GM21367 (cell line): ENCODE results near the gene SLC6A11.

Experiments
- ATAC-seq: cut with Tn5 transposase; IDR thresholded peaks from one replicate; pipeline ENCODE4 v1.9.1; 2021; ENCODE audit not compliant: unreplicated experiment

Gene SLC6A11

DNA sequence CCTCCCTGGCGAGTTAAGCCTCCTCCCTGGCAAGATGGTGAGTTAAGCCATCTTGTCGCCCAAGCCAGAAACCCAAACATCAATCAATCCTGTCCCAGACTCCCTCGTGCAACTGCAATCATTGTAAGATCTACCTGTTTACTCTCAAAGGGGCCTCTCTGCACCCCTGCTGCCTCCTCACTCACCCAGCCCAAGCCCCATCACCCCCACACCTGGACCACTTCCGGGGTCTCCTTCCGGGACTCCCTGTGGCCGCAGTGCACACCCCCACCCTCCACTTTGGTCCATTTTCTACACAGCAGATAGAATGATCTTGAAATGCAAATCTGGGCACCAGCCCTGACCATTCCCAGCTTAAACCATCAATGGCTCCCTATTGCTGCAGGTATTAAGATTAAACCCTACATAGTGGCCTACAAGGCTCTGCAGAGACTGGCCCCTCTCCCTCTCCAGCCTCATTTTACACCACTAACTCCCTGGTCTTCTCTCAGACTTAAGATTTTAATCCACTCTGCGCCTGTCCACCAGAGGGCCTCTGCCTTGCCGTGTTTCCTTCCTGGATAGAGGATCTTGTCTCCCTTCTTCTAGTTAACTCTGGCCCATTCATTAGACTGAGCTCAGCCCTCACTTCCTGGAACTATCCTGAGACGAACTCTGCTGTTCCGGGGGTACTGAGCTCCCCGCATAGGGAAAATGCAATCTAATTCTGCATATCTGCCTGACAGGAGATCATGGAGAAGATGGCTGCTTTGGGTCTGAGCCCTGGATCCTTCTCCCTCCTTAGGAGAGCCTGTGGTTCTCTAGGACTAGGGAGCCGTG lies 134.7 kb downstream of the SLC6A11 start:
- no peak for ATAC-seq

DNA sequence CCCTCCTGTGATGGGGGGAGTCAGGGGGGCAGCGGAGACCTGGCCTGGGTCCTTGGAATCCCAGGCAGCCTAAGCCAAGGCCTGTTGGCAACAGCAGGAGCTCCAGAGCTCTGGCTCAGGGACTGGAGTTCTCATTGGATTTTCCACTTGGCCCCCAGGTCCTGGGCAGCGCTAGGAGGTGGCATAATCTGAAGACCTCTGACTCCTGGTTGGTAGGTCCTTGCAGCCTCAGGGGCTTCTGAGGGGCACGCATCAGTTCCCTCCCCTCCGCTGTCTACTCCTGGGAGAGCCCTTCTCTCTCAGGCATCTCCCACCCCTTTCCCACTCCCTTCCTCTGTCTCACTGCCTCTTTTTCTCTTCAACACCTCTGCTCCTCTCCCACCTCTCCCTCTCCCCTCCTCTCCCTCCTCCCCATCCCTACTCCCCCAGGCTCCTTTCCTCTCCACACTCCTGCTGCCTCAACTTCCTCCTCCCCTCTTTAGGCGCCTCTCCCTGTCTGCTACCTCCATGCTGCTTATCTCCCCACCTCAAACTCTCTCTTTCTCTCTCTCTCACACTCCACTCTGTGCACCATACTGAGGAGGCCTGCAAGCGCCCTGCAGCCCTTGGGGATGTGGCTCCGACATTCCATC lies 135.4 kb downstream of the SLC6A11 start:
- no peak for ATAC-seq

DNA sequence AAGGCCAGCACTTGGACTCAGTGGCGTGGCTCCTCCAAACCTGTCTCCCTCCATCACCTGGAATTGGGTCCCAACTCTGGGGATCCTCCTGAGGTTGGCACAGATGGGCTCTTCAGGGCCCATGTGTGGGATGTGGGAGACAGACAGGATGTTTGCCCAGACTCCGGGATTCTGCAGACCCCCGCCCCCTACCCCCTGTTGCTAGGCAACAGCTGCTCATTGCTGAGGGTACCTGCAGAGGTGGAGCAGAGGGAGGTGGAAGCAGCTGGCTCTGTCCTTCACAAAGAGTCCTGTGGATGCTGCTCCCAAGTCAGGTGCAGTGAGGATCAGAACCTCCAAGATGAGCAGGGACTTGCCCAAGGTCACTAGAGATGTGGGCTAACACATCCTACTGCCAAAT lies 136.5 kb downstream of the SLC6A11 start:
- no peak for ATAC-seq

DNA sequence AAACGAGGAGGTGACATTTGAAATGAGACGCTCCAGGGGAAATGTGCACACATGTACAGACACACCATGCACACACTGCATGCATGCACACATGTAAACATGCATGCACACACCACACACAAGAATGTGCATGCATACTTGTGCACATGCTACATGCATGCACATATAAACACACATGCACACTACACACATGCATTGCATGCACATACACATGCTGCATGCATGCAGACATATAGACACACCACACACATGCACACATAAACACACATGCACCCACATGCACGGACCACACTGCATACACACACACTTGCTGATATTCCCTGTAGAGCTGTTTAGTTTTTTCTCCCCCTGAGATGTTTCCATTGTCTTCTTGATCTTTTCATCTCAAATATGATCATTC lies 138.7 kb downstream of the SLC6A11 start:
- no peak for ATAC-seq

DNA sequence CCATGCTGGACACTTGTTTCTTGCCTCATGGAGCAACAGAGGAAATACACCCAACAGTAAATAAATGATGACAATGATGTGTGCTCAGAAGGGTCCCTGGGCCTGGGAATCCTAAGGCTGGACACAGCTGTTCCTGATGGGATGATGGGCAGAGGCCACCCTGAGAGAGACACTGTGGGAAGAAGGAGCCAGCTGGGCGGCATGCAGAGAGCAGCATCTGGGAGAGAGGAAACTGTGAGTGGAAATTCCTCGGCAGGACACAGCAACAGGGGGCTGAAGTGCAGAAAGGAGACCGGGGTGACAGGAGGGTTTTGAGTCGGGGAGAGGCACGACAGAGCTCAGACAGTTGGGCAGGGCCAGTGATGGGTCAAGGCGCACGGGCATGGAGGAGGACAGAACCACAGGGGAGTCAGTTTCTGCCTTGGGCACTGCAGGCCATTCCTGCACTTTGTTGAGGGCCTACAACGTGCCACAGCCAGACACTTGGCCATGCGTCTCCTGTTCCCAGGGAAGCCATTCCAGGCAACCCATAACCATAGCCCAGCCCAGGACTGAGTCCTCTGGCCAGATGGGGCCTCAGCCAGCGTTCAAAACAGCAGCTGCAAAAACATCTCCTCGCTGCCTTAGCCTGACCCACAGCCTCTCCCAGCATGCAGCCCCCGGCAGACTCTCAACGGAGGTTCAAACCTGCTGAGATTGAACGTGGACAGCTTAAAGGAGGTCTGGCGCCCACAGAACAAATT lies 139.9 kb downstream of the SLC6A11 start:
- ATAC-seq, result no peak

DNA sequence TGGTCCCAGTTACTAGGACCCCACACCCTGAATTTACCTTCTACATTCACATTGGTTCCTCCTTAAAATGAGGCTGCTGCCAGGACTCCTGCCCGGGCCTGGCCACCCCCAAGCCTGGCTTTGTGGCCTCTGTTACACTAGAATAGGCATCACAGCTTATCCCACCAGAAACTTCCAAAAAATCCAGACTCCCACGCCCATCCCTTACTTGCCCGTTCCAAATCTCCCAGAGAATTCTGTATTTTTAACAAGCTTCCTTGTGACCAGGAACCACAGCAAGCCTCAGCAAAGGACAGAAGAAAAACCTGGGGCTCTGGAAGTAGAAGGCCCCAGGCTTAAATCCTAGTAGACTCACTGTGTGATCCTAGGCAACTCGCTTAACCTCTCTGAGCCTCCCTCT lies 140.5 kb downstream of the SLC6A11 start:
- no peak for ATAC-seq

DNA sequence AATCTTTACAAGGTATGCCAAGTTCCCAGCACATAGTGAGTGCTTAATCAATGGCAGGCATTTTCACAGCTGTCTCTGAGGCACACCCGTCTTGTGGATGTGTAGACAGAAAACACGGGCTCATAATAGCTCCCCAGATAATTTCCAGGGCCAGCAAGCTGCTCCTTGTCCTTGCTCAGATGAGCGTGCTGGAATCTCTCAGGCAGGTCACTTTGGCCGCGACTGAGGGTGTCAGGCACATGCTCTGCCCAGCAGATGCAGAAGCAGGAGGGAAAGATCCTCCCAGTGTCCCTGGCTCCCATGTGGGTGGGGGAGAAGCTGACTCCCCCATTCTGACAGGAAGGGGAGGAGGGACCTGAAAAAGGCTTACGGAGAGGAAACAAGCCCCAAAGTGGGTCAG lies 141.0 kb downstream of the SLC6A11 start:
- no peak for ATAC-seq

DNA sequence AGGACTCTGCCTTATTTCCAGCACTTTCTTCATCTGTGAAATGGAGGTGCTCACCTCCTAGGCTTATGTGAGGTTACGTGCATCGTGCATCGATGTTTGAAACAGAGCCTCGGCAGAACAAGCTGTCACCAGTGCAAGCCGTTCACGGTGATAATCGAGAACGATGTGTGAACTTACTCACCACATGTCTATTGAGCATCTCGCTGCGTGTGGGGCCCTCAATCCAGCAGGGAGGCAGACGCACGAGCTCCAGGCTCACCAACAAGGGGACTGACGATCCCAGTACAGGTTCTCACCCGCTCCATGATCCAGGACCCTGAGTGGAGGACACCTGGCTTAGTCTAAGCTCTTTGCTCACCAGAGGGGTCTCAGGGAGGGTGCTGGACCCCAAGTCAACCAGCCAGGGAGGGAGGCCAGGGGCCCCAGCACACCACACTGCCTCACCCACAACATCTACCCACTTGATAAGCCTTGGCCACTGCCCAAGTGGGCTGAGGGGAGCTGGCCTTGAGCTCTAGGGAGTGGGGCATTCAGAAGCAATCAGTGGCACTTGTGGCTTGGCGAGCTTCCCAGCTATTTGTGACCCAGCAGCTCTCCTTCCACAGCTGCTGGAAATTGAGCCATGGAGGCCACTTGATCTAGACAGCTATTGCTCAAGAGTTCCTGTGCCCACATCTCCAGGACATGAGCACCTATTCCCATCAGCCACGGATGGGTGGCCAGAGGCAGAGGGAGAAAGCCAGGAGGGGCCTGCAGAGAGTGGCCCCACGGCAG lies 142.1 kb downstream of the SLC6A11 start:
- ATAC-seq, result no peak

DNA sequence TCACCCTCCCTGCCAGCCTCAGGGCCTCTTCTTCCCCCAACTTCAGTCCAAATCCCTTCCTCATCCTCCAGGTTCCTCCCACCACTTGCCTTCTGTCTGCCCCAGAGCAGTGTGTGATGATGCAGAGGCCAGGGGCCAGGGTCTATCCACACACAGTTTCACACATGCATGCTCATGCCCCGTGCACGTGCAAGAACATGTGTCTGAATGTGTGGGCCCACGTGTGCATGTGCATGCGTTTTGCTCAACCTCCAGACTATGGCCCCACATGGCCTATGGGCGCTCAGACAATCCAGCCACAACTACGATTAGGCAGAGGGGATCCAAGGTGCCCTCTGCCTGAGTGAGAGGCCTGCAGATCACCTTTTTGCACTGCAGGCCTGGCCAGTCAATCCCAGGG lies 144.2 kb downstream of the SLC6A11 start:
- no peak for ATAC-seq

DNA sequence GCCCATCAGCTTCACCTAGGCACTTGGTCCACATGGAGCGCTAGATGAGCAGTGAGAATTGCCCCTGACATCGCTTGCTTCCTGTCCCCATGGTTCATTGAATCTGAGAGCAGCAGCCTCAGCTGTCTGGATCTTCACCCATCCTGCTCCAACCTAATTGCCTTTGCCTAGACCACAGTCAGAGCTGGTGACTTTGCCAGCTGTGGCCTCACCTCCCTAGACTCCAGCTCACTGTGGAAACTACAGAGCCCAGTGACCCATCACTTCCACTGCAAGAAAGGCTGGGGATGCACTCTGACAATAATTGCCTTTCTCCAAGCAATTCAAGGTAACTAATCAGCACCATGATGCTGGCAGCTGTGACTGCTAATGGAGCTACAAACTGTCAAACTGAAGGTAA lies 145.9 kb downstream of the SLC6A11 start:
- ATAC-seq, result no peak

DNA sequence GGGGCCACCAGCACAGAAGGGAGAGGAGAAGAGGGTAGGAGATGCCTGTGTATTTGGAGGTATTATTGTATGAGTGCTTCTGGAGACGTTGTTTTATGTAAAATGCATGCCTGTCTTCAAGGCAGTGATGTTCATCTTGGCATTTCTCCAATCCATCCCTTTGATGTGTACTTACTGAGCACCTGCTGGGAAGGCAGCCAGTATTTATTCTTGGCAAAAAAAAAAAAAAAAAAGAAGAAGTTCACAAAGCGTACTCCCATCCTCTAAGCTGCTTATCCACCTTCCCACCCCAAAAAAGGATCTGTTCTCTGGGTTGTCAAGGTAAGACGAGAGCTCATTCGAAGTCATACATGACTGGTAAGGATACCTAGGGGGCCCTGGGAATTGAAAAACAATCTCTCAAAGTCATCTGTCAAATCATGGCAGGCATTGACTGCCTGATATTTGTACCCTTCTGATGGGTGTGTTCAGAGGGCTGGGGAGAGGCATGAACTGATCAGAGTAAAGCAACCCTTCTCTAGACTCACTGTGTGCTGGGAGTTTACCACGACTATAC lies 146.5 kb downstream of the SLC6A11 start:
- ATAC-seq, result no peak

DNA sequence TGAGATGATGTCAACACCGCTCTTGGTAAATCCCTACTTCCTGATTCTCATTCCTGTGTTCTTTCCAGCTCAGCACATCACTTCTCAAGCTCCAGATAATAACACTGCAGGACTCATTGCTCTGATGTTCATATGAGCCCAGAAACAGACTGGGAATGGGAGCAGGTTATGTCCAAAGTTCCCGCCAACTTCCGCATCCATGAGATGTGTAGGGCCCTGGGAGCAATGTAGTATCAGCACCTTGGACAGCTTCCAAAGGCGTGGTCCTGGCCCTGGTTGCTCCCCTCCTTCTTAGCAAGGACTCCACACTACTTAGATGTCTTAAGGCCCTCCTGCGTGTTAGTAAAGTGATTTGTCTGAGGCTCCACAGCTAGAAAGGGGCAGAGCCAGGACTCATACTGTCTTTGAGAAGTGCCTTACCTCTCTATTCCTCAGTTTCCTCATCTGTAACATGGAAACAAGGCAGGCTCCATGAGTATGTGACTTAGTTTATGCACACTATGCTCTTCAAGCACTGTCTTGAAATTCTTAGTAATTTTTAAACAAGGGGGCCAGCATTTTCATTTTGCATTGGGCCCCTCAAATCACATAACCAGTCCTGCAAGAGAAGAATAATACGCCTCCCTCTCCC lies 148.6 kb downstream of the SLC6A11 start:
- ATAC-seq, result no peak

DNA sequence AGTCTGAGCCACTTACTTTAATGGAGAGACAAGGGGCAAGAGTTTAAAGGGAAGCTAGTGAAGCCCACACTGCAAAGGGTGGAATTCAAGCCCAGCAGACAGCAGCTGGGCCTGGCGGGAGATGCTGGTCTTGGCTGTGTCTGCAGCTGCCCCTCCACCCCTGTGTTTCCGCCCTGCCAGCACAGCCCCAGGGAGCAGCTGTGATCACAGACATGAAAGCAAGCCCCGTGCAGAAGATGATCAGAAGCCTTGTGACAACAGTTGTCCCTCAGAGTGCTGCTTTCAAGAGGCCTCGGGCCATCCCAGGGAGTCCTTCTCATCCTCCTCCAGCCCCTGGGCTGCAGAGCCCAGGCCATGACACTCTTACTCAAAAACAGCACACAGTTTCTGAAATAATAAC lies 152.4 kb downstream of the SLC6A11 start:
- ATAC-seq, result no peak

DNA sequence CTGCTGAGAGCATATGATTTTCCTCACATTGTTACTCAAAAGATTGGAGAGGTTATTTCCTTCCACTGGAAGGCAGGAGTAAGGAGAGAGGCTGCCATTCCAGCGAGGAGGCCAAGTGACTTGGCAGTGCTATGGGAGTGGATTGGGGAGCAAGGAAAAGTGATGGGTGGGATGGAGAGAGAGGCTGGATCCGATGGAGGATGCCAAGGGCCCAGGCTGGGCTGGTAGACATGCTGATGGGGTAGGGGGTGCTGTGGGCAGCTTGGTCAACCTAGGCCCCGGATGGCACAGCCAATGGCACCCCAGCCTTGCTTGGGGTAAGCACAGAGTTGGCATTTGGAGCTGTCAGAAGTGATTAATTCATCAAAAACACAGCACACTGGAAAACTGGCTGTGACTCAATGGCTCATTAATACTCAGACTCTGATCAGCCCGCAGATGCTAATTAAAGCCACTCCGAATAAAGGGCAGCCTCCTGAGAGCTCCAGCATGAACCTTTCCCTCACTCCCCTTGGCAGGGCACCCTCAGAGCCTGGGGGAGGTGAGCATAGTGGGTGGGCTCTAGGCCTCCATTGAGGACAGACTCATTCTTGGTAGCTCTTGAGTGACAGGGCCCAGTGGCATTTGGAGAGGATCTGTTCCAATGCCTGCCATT lies 154.4 kb downstream of the SLC6A11 start:
- no peak for ATAC-seq

DNA sequence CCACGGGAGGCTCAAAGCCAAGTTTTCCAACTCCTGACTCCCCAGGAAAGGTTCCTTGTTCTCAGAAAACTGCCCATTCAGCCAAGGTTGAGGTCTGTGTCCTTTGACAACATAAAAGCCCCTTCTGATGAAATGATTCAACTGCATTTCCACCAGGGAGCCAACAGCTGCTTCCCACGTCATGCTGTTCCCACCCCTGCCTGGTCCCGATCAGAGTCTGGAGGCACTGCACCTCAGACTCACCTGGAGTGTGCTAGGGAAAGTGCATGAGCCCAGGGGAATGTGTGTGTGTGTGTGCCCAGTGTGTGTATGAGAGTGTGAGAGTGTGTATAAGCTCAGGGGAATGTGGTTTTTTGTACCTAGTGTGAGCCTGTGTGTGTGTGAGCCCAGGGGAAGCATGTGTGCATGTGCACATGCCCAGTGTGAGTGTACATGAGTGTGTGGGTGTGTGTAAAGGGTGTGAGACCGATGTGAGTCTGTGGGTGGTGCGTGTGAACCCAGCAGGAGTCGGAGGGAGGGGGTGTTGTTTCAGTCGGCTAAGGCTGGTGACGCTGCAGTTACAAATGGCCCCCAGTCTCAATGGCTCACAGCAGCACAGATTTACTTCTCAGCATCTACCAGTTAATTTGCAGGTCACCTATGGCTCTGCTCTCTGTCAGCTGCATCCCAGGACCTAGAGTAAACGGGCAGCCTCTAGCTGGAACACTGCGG lies 156.2 kb downstream of the SLC6A11 start:
- ATAC-seq, result no peak

DNA sequence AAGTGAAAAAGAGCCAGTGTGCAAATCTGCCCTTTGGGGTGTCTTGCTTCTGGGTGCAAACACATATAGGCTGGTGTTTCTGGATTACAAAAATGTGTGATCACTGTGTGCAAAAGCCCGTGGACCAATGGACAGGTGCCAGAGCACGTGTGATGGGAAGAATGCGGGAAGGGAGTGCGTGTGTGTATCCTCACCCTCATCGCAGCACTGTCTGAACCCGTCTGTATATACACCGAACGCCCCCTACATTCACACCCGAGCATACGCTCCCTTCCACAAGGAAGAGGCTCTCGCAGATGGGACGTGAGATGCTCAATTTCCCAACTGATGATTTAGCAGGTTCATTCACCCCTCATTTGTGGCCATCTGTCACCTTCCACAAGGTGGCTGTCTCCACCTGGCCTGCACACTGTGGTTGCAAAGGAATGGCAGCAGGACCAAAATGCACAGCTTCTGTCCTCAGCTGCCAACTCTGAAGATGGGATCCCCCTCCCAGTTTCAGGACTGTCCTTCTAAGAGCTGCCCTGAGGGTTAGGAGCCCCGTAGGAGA lies 157.1 kb downstream of the SLC6A11 start:
- no peak for ATAC-seq

DNA sequence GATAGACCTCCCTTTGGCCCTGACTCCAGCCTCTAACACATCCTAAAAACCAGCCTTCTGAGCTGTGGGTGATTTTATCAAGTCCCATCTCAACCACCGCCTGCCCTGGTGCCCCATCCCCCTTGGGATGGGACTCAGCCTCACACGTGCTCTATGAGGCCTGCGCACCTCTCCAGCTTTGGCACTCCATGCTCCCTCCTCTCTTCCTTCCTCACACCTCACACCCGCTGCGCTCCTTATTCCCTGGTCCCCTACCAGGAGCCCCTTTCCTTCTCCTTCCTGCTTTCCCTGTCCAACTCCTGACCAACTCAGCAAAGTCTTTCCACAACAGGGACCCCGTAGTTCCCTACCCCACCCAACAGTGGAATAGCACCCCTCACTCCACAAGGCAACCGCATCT lies 158.1 kb downstream of the SLC6A11 start:
- no peak for ATAC-seq

DNA sequence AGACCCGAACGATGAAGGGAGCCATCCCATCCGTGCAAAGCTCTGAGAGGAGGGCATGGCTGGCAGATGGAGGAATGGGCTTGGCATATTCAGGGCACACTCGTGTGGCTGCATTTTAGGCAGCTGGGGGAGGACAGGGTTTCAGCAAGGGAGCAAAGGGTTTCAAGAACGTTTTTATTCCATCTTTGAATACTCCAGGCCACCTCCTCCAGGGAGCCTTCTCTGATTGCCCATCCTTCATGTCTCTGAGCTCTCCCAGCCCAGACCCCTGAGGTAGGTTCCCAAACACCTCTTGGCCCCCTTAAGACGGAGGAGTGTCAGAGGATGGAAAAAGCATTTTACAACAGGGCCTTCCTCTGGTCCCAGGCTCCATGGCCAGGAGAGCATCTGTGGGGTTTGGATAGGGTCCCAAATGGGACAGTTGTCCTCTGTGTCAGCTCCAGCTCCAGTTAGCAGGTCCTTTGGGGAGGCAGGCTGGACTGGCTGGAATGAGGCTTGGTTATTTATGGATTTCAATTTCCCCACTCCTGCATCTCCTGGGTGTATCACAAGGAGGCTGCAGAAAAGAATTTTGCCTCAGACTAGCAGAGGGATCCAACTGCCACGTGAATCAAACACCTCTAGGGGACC lies 158.8 kb downstream of the SLC6A11 start:
- ATAC-seq, result no peak
